HepG2 (cell line): Measurements from ENCODE around the gene ATP1B2. TPM values are rescaled to one million over a fixed set of nuclear protein-coding genes. Genes with fewer than 3 reads are reported as not detected.

ENCODE experiments used
- ARNT2 ChIP-seq: sonication (generic); formaldehyde crosslinking; IDR thresholded peaks from 2 replicates; pipeline ENCODE4 v1.8.0; 2022; ENCODE audit warnings: mild to moderate bottlenecking, low read depth, missing genetic modification reagents, moderate library complexity
- ATF2 ChIP-seq: sonication (generic); formaldehyde crosslinking; IDR thresholded peaks from 2 replicates; pipeline ENCODE4 v1.4.0; 2020; ENCODE audit warnings: missing genetic modification reagents
- ATF6 ChIP-seq: sonication (generic); formaldehyde crosslinking; conservative IDR thresholded peaks from 2 replicates; pipeline ENCODE4 v1.4.0; 2020; ENCODE audit warnings: missing genetic modification reagents
- E2F2 ChIP-seq: sonication (generic); formaldehyde crosslinking; IDR thresholded peaks from 2 replicates; pipeline ENCODE4 v1.4.0; 2020; ENCODE audit warnings: missing genetic modification reagents, borderline replicate concordance
- ETV6 ChIP-seq: sonication (generic); formaldehyde crosslinking; conservative IDR thresholded peaks from 2 replicates; pipeline ENCODE4 v1.4.0; 2020; ENCODE audit warnings: missing genetic modification reagents
- NCOA5 ChIP-seq: sonication (generic); formaldehyde crosslinking; IDR thresholded peaks from 2 replicates; pipeline ENCODE4 v1.4.0; 2020; ENCODE audit warnings: missing genetic modification reagents
- NFIB ChIP-seq: sonication (generic); formaldehyde crosslinking; IDR thresholded peaks from 2 replicates; pipeline ENCODE4 v1.9.0; 2021; ENCODE audit warnings: missing genetic modification reagents, mild to moderate bottlenecking, borderline replicate concordance
- NFRKB ChIP-seq: fragments of 450-650 bp; IDR thresholded peaks from 2 replicates; pipeline ENCODE4 v1.6.1; 2017
- PHF5A ChIP-seq: IDR thresholded peaks from one replicate; pipeline ENCODE4 v1.6.1; 2018; ENCODE audit warnings: low read depth, missing genetic modification reagents; ENCODE audit not compliant: unreplicated experiment
- RXRB ChIP-seq: IDR thresholded peaks from 2 replicates; pipeline ENCODE4 v1.6.1; 2016; ENCODE audit warnings: borderline replicate concordance, missing genetic modification reagents, missing compliant biosample characterization
- SAFB2 ChIP-seq: sonication (generic); formaldehyde crosslinking; IDR thresholded peaks from 2 replicates; pipeline ENCODE4 v1.5.1; 2020; ENCODE audit warnings: missing genetic modification reagents, low read depth, mild to moderate bottlenecking, borderline replicate concordance
- TAF1 ChIP-seq: sonication (generic); formaldehyde crosslinking; IDR thresholded peaks from 2 replicates; pipeline ENCODE4 v1.4.0; 2020; ENCODE audit warnings: missing genetic modification reagents
- TSC22D2 ChIP-seq: sonication (generic); formaldehyde crosslinking; IDR thresholded peaks from 2 replicates; pipeline ENCODE4 v1.5.1; 2020; ENCODE audit warnings: missing genetic modification reagents, mild to moderate bottlenecking, borderline replicate concordance
- ZBTB46 ChIP-seq: sonication (generic); formaldehyde crosslinking; IDR thresholded peaks from 2 replicates; pipeline ENCODE4 v1.4.0; 2020; ENCODE audit warnings: mild to moderate bottlenecking, missing genetic modification reagents, borderline replicate concordance
- ZBTB7B ChIP-seq: sonication (generic); formaldehyde crosslinking; IDR thresholded peaks from 2 replicates; pipeline ENCODE4 v1.4.0; 2020; ENCODE audit warnings: missing genetic modification reagents
- ZMYM4 ChIP-seq: sonication (generic); formaldehyde crosslinking; IDR thresholded peaks from 2 replicates; pipeline ENCODE4 v1.8.1; 2023; ENCODE audit warnings: mild to moderate bottlenecking, missing genetic modification reagents
- ZNF207 ChIP-seq: fragments of 450-650 bp; IDR thresholded peaks from 2 replicates; pipeline ENCODE4 v1.6.1; 2016; ENCODE audit warnings: antibody characterized with exemption, borderline replicate concordance
- ZNF251 ChIP-seq: sonication (generic); formaldehyde crosslinking; IDR thresholded peaks from 2 replicates; pipeline ENCODE4 v1.9.0; 2021; ENCODE audit warnings: mild to moderate bottlenecking, missing genetic modification reagents
- ZNF256 ChIP-seq: sonication (generic); formaldehyde crosslinking; conservative IDR thresholded peaks from 2 replicates; pipeline ENCODE4 v1.4.0; 2020; ENCODE audit warnings: missing genetic modification reagents
- ZNF513 ChIP-seq: sonication (generic); formaldehyde crosslinking; conservative IDR thresholded peaks from 2 replicates; pipeline ENCODE4 v1.5.0; 2020; ENCODE audit warnings: missing genetic modification reagents
- ZNF563 ChIP-seq: sonication (generic); formaldehyde crosslinking; IDR thresholded peaks from 2 replicates; pipeline ENCODE4 v1.8.0; 2022; ENCODE audit warnings: mild to moderate bottlenecking, moderate library complexity, missing genetic modification reagents
- ZNF75D ChIP-seq: sonication (generic); formaldehyde crosslinking; IDR thresholded peaks from 2 replicates; pipeline ENCODE4 v1.8.1; 2023; ENCODE audit warnings: missing genetic modification reagents, mild to moderate bottlenecking, borderline replicate concordance
- polyA plus RNA-seq, 8 experiments: library from polyadenylated mRNA; depleted of rRNA in 3 of 8; stranded (reverse) in 7 of 8; unstranded in 1 of 8; fragments of >200 nt; fragmentation: Illumina TruSeq in 4 of 8; extraction: Trizol in 4 of 8; gene quantifications; 2 replicates each; pipeline versions ENCODE4 v1.2.1 to v1.2.3, GENCODE V29; 2011 to 2016; ENCODE audit warnings: low read depth in 4 of 8, missing spikeins in 1 of 8, mixed read lengths in 1 of 8; ENCODE audit not compliant: insufficient read depth in 1 of 8
- total RNA-seq, 5 experiments: library from RNA; depleted of rRNA; stranded (reverse); fragments of >200 nt; fragmentation: Illumina TruSeq; extraction: Trizol; gene quantifications; 2 replicates each; pipeline ENCODE4 v1.2.3, GENCODE V29; 2016; ENCODE audit warnings: low read depth in 1 of 5

The ATP1B2 gene
- total and polyA plus RNA-seq, 2 of the 13 experiments (the other 11 are each of a cell fraction or from before 2014, with no cell fraction given), result not detected

GRCh38 chr17:7687072-7687907 lies 36.6 kb downstream of the ATP1B2 start, which contains the start of gene TP53 (continued):
- no peak for TF ChIP-seq ATF6 (CRISPR knock-in tag)
- no peak for TF ChIP-seq NFIB (CRISPR knock-in tag)
- TF ChIP-seq ZNF513 (CRISPR knock-in tag), result no peak
- TF ChIP-seq NFRKB, result peak; percentile 48; the same call in 1 of the 2 replicates
- peak; percentile 66; the same call in 1 of the 2 replicates for TF ChIP-seq TSC22D2
- no peak for TF ChIP-seq ZNF75D (CRISPR knock-in tag)
- no peak for TF ChIP-seq ATF2 (CRISPR knock-in tag)
- no peak for TF ChIP-seq PHF5A (CRISPR knock-in tag)
- TF ChIP-seq ETV6 (CRISPR knock-in tag), result no peak
- 0 out of 2 replicates have a peak, but pooled peaks have one; percentile 35 for TF ChIP-seq E2F2 (CRISPR knock-in tag)
- peak; percentile 42; the same call in 1 of the 2 replicates for TF ChIP-seq ZMYM4 (CRISPR knock-in tag)
- no peak for TF ChIP-seq ZNF563 (CRISPR knock-in tag)
- TF ChIP-seq ZBTB46, result no peak
- TF ChIP-seq ZNF207, result no peak
- no peak for TF ChIP-seq SAFB2
- TF ChIP-seq ZBTB7B (CRISPR knock-in tag), result peak; percentile 44; the same call in 1 of the 2 replicates
- TF ChIP-seq ZNF251, result no peak
- peak; percentile 78 for TF ChIP-seq ARNT2 (CRISPR knock-in tag)
- TF ChIP-seq TAF1 (CRISPR knock-in tag), result peak; percentile 75
- no peak for TF ChIP-seq NCOA5 (CRISPR knock-in tag)
- TF ChIP-seq ZNF256 (CRISPR knock-in tag), result no peak
- TF ChIP-seq RXRB (CRISPR knock-in tag), result no peak; the same call in 1 of the 2 replicates
